Smooth muscle cell (in vitro differentiated cells): ENCODE data around the gene MORF4L1. TPM values are rescaled to one million over a fixed set of nuclear protein-coding genes. Genes with fewer than 3 reads are reported as not detected.

Experiments
- DNase-seq: peaks from one replicate; lab custom pipeline; 2025; ENCODE audit not compliant: unreplicated experiment; lab: John Stamatoyannopoulos, UW
- H2AFZ ChIP-seq: fragments of 200-600 bp; sonication (generic); 2 replicates; pipeline ENCODE4 v1.6.0; 2016; ENCODE audit warnings: antibody characterized with exemption, low read depth, mild to moderate bottlenecking
- H3F3A ChIP-seq: fragments of 200-600 bp; sonication (generic); 2 replicates; pipeline ENCODE4 v1.6.0; 2017; ENCODE audit warnings: antibody characterized with exemption, low read depth
- H3K27ac ChIP-seq: fragments of 200-600 bp; sonication (generic); 2 replicates; pipeline ENCODE4 v1.5.1; 2016; ENCODE audit warnings: low read depth, mild to moderate bottlenecking
- H3K27me3 ChIP-seq: fragments of 200-600 bp; sonication (generic); 2 replicates; pipeline ENCODE4 v1.6.1; 2016; ENCODE audit warnings: low read depth, mild to moderate bottlenecking
- H3K36me3 ChIP-seq: fragments of 200-600 bp; sonication (generic); 2 replicates; pipeline ENCODE4 v1.5.1; 2016; ENCODE audit warnings: low read depth
- H3K4me1 ChIP-seq: fragments of 200-600 bp; sonication (generic); 2 replicates; pipeline ENCODE4 v1.5.1; 2016; ENCODE audit warnings: low read depth
- H3K4me2 ChIP-seq: fragments of 200-600 bp; sonication (generic); 2 replicates; pipeline ENCODE4 v1.6.0; 2016; ENCODE audit warnings: mild to moderate bottlenecking
- H3K4me3 ChIP-seq: fragments of 200-600 bp; sonication (generic); 2 replicates; pipeline ENCODE4 v1.5.1; 2016; ENCODE audit warnings: mild to moderate bottlenecking
- H3K79me2 ChIP-seq: fragments of 200-600 bp; sonication (generic); 2 replicates; pipeline ENCODE4 v1.6.0; 2016; ENCODE audit warnings: low read depth, mild to moderate bottlenecking
- H3K9ac ChIP-seq: fragments of 200-600 bp; sonication (generic); 2 replicates; pipeline ENCODE4 v1.6.0; 2016; ENCODE audit warnings: low read depth
- H3K9me3 ChIP-seq: fragments of 200-600 bp; sonication (generic); replicated peaks from 2 replicates; pipeline ENCODE4 v1.5.1; 2016; ENCODE audit warnings: low read depth
- H4K20me1 ChIP-seq: fragments of 200-600 bp; sonication (generic); 2 replicates; pipeline ENCODE4 v1.6.0; 2016; ENCODE audit warnings: low read depth
- CTCF ChIP-seq: fragments of 200-600 bp; sonication (generic); IDR thresholded peaks from 2 replicates; pipeline ENCODE4 v1.5.1; 2017; ENCODE audit warnings: borderline replicate concordance, mild to moderate bottlenecking, antibody characterized with exemption; ENCODE audit not compliant: insufficient read depth, poor library complexity, severe bottlenecking
- WGBS: methylation state at CpG from one replicate; pipeline ENCODE4 v1.1.7; 2016; ENCODE audit warnings: low lambda C conversion rate; 5-methylcytosine and 5-hydroxymethylcytosine counted together
- polyA plus RNA-seq: library from polyadenylated mRNA; unstranded; fragments of >200 nt; fragmentation: Nextera tagmentation; extraction: Ambion mirVana; gene quantifications from 2 replicates; pipeline ENCODE4 v1.2.1, GENCODE V29; 2016
- total RNA-seq: library from RNA; depleted of rRNA; stranded (reverse); fragments of >200 nt; gene quantifications from 2 replicates; pipeline ENCODE4 v1.2.3, GENCODE V29; 2014

The MORF4L1 gene
- total and polyA plus RNA-seq, 2 experiments from 2014 or later: 399 to 457 TPM

- TF ChIP-seq CTCF: no peak
- Histone ChIP-seq H3K9ac (no peak overlapping the region), H3K27me3 (no peaks in the 10 kb centered on the region), H3K36me3 (no peaks in the 10 kb centered on the region), H3K4me2 (no peak overlapping the region), H3K79me2 (no peaks in the 10 kb centered on the region), H3K9me3 (no peaks in the 10 kb centered on the region), H2AFZ (no peak overlapping the region), H3K4me3 (no peak overlapping the region), H3F3A (no peaks in the 10 kb centered on the region), H4K20me1 (no peaks in the 10 kb centered on the region), H3K27ac (no peak overlapping the region), H3K4me1 (no peaks in the 10 kb centered on the region)
- WGBS: 96% methylated on average over 13 of the region's 13 CpGs
- DNase-seq: no peak
These were observed 59.6 kb downstream of the MORF4L1 start for GRCh38 chr15:78932258-78932808.

- Histone ChIP-seq H3K27ac (no peak overlapping the region), H3K79me2 (no peaks in the 10 kb centered on the region), H3K4me2 (no peak overlapping the region), H2AFZ (no peak overlapping the region), H3K4me3 (no peak overlapping the region), H3K36me3 (no peaks in the 10 kb centered on the region), H4K20me1 (no peaks in the 10 kb centered on the region), H3K4me1 (no peaks in the 10 kb centered on the region), H3K9me3 (no peaks in the 10 kb centered on the region), H3F3A (no peaks in the 10 kb centered on the region), H3K27me3 (no peaks in the 10 kb centered on the region), H3K9ac (no peak overlapping the region)
- WGBS: 87% methylated on average over 12 of the region's 12 CpGs
- DNase-seq: no peak
- no peak for TF ChIP-seq CTCF
These were observed 60.6 kb downstream of the MORF4L1 start for GRCh38 chr15:78933187-78933822.

GRCh38 chr15:78933823-78934654 is 61.3 kb downstream of the MORF4L1 start:
- no peaks in the 10 kb centered on the region for H3K27me3 ChIP-seq
- no peaks in the 10 kb centered on the region for H3K4me1 ChIP-seq
- H3F3A ChIP-seq: no peaks in the 10 kb centered on the region
- H3K9ac ChIP-seq: no peak overlapping the region
- WGBS: 86% methylated on average over 20 of the region's 20 CpGs
- no peak for TF ChIP-seq CTCF
- no peak overlapping the region for H2AFZ ChIP-seq
- H3K9me3 ChIP-seq: no peaks in the 10 kb centered on the region
- H3K79me2 ChIP-seq: no peaks in the 10 kb centered on the region
- H3K27ac ChIP-seq: no peak overlapping the region
- no peak for DNase-seq
- no peaks in the 10 kb centered on the region for H3K36me3 ChIP-seq
- no peaks in the 10 kb centered on the region for H4K20me1 ChIP-seq
- no peak overlapping the region for H3K4me2 ChIP-seq
- no peak overlapping the region for H3K4me3 ChIP-seq
